Mucosa of descending colon (tissue), 3 donors: ENCODE measurements around the gene TMEM132C. TPM values are rescaled to one million over a fixed set of nuclear protein-coding genes. Genes with fewer than 3 reads are reported as not detected.

Experiments
- ATAC-seq: fragments of 200-7000 bp; cut with Tn5 transposase; one replicate; pipeline ENCODE4 v1.9.1; 2020; ENCODE audit warnings: mild to moderate bottlenecking, moderate library complexity
- DNase-seq, 3 donors: peaks; one replicate each; pipeline ENCODE4 v3.0.0-alpha.2; 2020
- H3K36me3 ChIP-seq: fragments of 200-600 bp; one replicate; pipeline ENCODE4 v1.8.0; 2021; ENCODE audit warnings: low read depth, mild to moderate bottlenecking
- H3K4me1 ChIP-seq: fragments of 200-600 bp; one replicate; pipeline ENCODE4 v1.8.0; 2021; ENCODE audit warnings: low read depth, mild to moderate bottlenecking
- H3K4me3 ChIP-seq: fragments of 200-600 bp; one replicate; pipeline ENCODE4 v1.8.0; 2021; ENCODE audit warnings: mild to moderate bottlenecking
- H3K9me3 ChIP-seq: fragments of 200-600 bp; one replicate; pipeline ENCODE4 v1.8.0; 2021; ENCODE audit warnings: mild to moderate bottlenecking
- intact Hi-C, 2 donors: fragments of 100-400 bp; cut with DNase I in 1 of 2; cut with micrococcal nuclease in 1 of 2; formaldehyde crosslinking; loops; one replicate each; pipeline versions ENCODE4 v1.11.0 to v1.11.1; 2022; cut with DNase I, micrococcal nuclease
- total RNA-seq, 3 donors: library from RNA; stranded (reverse); fragmentation: NEBNext Ultra II Directional in 2 of 3; extraction: Animal tissue kit (Norgen Biotek cat#: 25700) in 2 of 3; gene quantifications; one replicate each; pipeline versions ENCODE4 v1.2.1 to v1.2.4, GENCODE V29; 2021 to 2023
- TF ChIP-seq, protein P1 (sequence below): fragments of 200-600 bp; IDR thresholded peaks from one replicate; pipeline ENCODE4 v1.8.0; 2022; ENCODE audit warnings: antibody characterized with exemption, mild to moderate bottlenecking
- donor health status: DM: no; HTN: no; CAD: no; lungs with moderate emphysema.
- donor health status: DM: no; HTN: no; CAD: no.
- donor health status: DM: no; HTN: yes; CAD: no.

Gene TMEM132C
- total RNA-seq, 3 donors from 2014 or later = 0.23 to 2.4 (median 1.2) TPM

DNA sequence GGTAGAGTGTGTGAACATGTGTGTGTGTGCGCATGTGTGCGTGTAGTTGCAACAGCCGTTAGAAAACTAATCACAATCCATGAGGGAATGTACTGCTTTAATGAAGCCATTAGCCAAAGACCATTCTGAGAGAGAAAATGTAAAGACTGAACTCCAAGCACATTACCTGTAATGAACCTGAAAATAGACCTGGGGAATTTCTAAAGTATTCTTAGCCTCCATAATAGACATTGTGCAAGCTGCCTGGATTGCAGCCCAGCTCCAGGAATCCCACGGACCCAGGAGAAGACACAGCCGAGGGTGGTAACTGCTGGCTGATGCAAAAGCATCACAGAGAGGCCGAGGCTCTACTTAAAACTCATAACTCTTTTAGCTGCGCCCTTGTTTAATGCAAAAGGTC, 400.2 kb downstream of the TMEM132C start:
- no peaks in the 10 kb centered on the region for H3K4me1 ChIP-seq
- intact Hi-C loops = no loop called here
- TF ChIP-seq, protein P1, sequence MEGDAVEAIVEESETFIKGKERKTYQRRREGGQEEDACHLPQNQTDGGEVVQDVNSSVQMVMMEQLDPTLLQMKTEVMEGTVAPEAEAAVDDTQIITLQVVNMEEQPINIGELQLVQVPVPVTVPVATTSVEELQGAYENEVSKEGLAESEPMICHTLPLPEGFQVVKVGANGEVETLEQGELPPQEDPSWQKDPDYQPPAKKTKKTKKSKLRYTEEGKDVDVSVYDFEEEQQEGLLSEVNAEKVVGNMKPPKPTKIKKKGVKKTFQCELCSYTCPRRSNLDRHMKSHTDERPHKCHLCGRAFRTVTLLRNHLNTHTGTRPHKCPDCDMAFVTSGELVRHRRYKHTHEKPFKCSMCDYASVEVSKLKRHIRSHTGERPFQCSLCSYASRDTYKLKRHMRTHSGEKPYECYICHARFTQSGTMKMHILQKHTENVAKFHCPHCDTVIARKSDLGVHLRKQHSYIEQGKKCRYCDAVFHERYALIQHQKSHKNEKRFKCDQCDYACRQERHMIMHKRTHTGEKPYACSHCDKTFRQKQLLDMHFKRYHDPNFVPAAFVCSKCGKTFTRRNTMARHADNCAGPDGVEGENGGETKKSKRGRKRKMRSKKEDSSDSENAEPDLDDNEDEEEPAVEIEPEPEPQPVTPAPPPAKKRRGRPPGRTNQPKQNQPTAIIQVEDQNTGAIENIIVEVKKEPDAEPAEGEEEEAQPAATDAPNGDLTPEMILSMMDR = no peak
- no peaks in the 10 kb centered on the region for H3K9me3 ChIP-seq
- no peak overlapping the region for H3K4me3 ChIP-seq
- H3K36me3 ChIP-seq = no peaks in the 10 kb centered on the region
- ATAC-seq (no peak), DNase-seq (no peak)

DNA sequence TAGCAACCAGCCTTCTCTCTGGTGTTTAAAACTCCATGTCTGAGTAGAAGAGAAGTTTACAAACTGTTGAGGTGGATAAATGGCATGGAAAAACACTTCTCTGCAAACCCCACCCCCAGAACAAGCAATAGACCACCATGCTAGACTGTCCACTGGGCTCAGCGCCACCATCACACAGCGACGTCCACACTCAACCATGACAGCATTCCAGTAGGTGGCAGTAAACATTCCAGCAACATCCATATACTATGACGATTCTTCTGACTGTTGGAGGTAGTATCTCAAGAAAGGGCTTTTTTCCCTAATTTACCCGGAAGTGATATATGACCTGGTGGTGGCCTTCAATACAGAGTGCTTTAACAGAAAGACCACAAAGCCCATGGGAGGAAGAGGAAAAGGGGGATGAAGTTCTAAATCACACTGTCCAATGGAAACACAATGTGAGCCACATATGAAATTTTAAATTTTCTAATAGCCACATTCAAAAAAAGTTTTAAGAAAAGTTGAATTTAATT, 404.6 kb downstream of the TMEM132C start:
- TF ChIP-seq, protein P1 = no peak
- H3K9me3 ChIP-seq = no peaks in the 10 kb centered on the region
- H3K36me3 ChIP-seq = no peaks in the 10 kb centered on the region
- no peak for DNase-seq
- intact Hi-C loops = no loop called here
- ATAC-seq = no peak
- H3K4me1 ChIP-seq = no peaks in the 10 kb centered on the region
- no peak overlapping the region for H3K4me3 ChIP-seq

DNA sequence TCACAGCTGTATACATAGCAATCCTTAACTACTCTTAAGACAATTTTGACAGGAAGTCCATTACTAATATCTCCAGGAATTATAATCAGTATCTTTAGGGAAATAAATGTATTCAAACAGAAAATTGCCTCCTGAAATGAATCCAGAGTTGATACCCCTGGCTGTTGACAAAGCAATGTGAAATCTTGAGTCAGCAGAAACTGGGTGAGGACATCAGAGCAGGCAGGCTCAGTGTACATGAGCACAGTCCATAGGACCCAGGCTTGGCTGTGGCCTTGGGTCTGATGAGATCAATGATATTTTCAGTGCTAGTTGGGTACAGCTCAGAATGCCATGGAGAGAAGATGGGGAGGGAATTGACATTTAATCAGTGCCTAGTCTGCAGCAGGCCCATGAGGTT, 405.5 kb downstream of the TMEM132C start:
- H3K4me1 ChIP-seq = no peaks in the 10 kb centered on the region
- no peak overlapping the region for H3K4me3 ChIP-seq
- no peaks in the 10 kb centered on the region for H3K9me3 ChIP-seq
- no peaks in the 10 kb centered on the region for H3K36me3 ChIP-seq
- intact Hi-C loops = no loop called here
- TF ChIP-seq, protein P1 = no peak
- ATAC-seq (no peak), DNase-seq (no peak)

DNA sequence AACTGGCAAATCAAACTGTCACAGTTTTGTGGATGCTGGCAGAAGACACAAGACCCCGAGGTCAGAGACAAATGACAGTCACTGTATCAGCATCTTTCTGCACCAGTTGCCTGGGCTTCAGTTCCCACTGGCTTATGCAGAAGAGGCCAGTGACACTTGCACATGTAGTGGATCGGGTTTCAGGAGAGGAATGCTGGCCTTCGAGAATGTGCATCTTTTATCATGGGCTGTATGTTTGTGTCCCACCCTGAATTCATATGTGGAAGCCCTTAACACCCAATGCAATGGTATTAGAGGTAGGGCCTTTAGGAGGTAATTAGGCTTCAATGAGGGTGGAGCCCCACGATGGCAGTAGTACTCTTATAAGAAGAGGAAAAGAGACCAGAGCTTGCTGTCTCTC, 405.9 kb downstream of the TMEM132C start:
- Histone ChIP-seq H3K4me1 (no peaks in the 10 kb centered on the region), H3K9me3 (no peaks in the 10 kb centered on the region), H3K4me3 (no peak overlapping the region), H3K36me3 (no peaks in the 10 kb centered on the region)
- intact Hi-C loops = no loop called here
- DNase-seq (no peak), ATAC-seq (no peak)
- TF ChIP-seq, protein P1 = no peak

DNA sequence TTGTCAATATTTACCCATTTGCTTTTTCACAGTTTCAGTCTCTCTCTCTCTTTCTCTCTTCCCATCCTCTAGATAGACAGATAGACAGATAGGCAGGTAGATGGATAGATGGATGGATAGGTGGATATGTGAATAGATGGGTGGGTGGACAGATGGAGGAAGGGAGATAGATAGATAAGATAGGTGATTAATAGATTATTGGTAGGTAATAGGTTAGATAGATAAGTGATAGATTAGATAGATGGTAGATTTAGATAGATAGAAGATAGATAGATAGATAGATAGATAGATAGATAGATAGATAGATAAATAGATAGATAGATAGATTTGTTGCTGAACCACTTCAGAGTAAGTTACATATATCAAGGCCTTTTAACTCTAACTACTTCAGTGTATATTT, 408.6 kb downstream of the TMEM132C start:
- intact Hi-C loops = no loop called here
- no peak for DNase-seq
- H3K4me3 ChIP-seq = no peak overlapping the region
- H3K4me1 ChIP-seq = no peaks in the 10 kb centered on the region
- no peaks in the 10 kb centered on the region for H3K36me3 ChIP-seq
- H3K9me3 ChIP-seq = no peaks in the 10 kb centered on the region
- TF ChIP-seq, protein P1 = no peak
- ATAC-seq = no peak

DNA sequence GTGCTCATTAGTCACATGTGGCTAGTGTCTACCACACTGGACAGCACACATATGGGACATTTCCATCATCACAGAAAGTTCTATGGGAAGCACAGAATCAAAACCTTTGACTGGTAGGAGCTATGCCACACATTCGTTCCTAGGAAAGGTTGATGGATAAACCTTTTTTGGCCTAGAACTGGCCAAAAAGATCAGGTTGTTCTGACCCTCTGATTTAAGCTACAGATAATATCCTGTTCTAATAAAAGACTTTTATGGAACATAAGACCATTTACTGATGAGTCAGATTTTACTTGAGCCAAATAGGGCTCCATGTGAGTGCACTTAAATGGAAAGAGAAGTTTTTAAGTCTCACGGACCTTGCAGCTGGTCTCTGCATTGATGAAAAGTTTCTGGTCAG, 413.6 kb downstream of the TMEM132C start:
- TF ChIP-seq, protein P1 = no peak
- no peak for ATAC-seq
- no peak for DNase-seq
- Histone ChIP-seq H3K9me3 (no peaks in the 10 kb centered on the region), H3K4me1 (no peaks in the 10 kb centered on the region), H3K36me3 (no peaks in the 10 kb centered on the region), H3K4me3 (no peak overlapping the region)
- intact Hi-C loops = no loop called here
